GM19099 (cell line): ENCODE results near the gene YKT6.

Experiments used
- POLR2A ChIP-seq: IDR thresholded peaks from 3 replicates; pipeline ENCODE4 v1.6.1; 2011; ENCODE audit warnings: low read depth; ENCODE audit not compliant: insufficient read length; ENCODE audit errors: extremely low read depth

The YKT6 gene

GRCh38 chr7:44161371-44161770, 39.4 kb upstream of the YKT6 start:
- no peak for TF ChIP-seq POLR2A

DNA sequence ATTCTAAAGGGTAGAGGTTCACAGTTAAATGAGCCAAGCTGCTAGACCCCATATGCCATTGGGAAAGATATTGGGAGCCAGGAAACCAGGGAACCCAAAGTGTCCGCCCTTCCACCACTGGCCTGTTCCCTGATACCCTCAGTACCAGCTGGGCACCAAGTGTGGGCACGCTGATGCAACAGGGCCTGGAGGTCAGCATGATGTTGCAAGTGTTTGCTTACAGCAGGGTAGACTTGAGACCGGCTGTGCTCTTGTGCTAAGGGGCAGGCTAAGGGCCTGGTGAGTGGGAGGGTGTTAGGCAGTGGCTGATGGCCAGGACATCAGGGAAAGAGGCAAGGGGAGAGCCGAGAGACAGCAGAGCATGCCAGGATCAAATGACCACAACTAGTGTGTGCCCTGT, 38.6 kb upstream of the YKT6 start:
- no peak for TF ChIP-seq POLR2A

DNA sequence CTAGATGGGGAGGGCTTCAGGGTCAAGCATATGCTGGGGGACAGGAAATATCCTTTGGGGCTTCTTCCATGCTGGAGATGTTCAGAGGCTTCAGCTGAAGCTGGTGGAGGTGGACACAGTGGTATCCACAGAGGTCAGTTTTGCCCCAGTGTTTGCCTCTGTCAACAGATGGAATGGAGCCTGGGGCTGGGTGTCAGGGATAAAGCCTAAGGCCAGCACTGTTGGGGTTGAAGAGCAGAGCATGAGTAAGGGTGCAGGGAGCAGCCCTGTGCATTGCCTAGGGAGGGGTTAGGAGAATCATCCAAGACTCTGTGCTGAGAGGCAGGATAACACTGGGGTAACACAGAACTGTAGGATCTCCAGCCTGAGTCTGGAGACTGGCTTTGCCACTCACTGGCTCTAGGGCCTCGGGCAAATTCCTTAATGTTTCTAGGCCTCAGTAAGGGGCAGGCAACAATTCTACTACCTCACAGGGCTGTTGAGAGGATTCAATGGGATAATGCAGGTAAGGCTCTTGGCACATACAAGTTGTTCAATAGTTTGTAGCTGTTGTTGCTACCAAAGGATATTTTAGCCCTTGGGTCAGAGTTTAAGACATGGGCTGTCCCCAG, 37.9 kb upstream of the YKT6 start:
- TF ChIP-seq POLR2A: no peak

DNA sequence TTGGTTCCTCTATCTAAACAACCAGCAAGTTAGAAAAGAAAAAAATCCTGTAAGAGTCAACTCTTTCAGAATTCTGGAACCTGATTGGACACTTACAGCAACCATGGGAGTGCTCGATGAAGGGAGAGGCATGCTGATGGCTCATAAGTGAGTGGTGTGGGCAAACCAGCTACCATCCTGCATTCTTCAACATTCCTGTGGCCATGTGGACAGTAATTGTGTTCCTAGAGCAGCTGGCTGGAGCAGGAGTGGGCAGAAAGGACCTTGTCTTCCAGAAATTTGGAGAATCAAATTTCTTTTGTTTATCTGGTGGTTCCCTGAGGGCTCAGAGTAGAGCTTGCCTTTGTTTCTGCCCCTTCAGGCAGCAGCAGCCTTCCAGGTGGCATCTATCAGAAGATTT, 37.2 kb upstream of the YKT6 start:
- TF ChIP-seq POLR2A: no peak

DNA sequence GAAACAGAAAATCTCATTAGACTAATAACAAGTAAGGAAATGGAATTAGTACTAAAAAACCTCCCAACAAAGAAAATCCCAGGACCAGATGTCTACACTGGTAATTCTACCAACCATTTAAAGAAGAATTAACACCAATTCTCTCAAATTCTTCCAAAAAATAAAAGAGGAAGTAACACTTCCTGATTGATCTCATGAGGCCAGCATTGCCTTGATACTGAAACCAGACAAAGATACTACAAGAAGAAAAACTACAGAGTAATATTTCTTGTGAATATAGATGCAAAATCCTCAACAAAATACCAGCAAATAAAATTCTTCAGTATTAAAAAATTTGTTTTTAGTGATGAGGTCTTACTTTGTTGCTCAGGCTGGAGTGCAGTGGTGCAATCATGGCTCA, 32.9 kb upstream of the YKT6 start:
- no peak for TF ChIP-seq POLR2A

GRCh38 chr7:44172352-44172751, 28.4 kb upstream of the YKT6 start:
- TF ChIP-seq POLR2A: no peak

DNA sequence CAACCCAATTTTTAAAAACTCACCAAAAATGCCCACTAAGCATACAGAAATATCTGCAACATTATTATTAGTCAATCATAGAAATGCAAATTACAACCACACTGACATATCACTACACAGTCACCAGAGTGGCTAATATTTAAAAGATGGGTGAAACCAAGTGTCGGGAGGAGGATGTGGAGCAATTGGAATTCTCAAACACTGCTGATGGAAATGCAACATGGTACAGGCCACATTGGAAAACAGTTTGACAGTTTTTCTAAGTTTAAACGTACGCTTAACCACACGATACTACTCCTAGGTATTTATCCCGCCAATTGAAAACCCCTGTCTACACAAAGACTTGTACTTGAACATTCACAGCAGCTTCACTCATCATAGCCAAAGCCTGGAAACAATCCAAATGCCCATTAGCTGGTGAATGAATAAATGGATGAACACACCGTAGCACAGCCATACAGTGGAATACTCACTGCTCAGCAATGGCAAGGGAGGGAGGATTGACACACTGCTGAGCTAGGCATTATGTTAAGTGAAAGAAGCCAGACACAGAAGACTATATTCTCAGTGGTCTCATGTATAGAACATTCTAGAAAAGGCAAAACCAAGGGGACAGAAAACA, 27.9 kb upstream of the YKT6 start:
- TF ChIP-seq POLR2A: no peak

DNA sequence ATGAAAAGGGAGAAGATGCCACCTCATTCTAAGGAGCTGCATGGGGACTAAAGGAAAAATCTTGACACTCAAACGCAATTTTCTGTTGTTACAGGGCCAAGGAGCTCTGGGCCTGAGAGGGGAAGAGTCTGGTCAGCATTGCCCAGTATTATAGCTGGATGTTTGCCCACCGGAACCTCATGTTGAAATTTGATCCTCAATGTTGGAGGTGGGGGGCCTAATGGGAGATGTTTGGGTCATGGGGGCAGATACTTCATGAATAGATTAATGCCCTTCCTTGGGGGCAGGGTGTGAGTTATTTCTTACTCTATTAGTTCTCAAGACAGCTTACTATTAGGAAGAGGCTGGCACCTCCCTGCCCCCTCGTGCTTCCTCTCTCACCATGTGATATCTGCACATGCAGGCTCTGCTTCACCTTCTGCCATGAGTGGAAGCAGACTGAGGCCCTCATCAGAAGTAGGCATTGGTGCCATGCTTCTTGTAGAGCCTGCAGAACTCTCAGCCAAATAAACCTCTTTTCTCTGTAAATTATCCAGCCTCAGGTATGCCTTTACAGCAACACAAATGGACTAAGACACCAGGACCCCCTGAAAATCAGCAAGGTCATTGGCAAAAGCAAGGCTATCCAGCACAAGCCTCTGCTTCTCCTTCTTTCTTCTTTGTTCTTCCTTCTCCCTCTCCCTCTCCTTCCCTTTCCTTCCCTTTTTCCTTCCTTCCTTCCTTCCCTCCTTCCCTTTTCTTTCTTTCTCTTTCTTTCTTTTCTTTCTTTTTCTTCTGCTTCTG, 26.7 kb upstream of the YKT6 start:
- no peak for TF ChIP-seq POLR2A

DNA sequence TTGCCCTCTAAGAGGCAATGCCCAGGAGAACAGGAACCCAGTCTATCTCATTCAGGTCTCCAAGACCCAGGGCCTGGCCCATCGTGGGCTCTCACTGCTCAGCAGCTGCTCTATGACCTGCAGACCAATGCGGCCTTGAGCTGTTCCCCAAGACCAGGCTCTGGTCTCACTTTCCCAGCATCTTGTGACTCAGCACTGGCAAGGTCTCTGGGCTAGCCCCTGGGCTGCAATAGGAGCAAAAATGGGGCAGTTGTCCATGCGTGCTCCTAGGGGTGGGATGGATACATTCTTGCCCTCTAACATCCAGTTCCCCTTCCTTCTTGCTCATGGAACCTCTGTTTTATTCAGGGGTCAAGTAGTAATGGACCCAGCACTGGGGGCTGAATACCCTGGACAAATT, 25.0 kb upstream of the YKT6 start:
- no peak for TF ChIP-seq POLR2A

DNA sequence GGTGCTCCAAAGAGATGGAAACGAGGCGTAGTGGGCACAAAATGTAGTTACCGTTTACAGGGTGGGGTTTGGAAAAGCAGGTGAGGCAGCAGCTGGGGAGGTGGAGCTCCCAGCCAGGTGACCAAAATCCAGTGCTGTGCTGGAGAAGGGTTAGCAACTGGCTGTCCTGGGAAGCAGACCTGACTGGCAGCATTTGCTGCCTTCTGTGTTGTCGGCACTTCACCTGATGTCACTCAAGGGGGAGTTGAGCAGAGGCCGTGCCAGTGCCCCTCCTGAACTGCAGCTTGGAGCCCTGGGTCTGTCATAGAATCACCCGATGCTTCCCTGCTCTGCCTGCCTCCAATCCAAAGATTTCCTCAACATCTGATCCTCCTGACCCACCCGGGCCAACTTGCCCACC, 24.3 kb upstream of the YKT6 start:
- TF ChIP-seq POLR2A: no peak

GRCh38 chr7:44177570-44178131, 23.1 kb upstream of the YKT6 start:
- no peak for TF ChIP-seq POLR2A

DNA sequence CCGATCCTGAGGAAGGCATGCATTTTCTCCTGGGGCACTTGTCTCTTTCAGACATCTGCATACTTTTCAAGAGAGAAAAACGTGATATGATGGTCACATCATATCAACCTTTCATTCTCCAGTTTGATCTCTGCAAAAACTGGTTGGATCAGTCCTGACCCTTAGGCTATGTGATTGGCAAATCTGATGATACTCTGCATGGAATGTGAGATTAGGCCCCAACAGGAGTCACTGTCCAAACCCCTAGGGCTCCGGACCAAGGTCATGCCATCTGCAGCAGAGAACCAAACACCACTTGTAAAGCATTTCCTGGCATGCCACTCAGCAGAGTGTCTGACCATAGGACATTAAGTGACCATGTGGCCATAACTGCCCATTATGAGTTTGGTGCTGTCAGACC, 20.1 kb upstream of the YKT6 start:
- TF ChIP-seq POLR2A: no peak

GRCh38 chr7:44182827-44183226, 18.0 kb upstream of the YKT6 start:
- no peak for TF ChIP-seq POLR2A

DNA sequence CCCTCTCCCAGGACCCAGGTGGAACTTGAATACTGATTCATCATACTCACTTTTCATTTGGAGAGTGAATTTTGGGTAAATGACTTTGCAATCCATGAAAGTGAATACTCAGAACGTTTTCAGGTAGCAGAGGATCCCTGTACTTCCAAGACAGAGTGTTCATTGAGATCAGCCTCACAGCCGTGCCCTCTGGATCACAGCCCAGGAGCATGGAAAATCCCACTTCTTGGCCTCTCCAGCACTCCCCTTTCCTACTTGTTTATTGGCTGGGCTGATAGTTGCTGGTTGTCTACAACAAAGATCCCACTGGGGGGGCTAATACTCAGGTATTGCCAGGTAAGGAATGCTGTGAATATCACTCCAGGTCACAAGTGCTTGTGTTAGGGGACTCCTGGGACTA, 17.4 kb upstream of the YKT6 start:
- TF ChIP-seq POLR2A: no peak

DNA sequence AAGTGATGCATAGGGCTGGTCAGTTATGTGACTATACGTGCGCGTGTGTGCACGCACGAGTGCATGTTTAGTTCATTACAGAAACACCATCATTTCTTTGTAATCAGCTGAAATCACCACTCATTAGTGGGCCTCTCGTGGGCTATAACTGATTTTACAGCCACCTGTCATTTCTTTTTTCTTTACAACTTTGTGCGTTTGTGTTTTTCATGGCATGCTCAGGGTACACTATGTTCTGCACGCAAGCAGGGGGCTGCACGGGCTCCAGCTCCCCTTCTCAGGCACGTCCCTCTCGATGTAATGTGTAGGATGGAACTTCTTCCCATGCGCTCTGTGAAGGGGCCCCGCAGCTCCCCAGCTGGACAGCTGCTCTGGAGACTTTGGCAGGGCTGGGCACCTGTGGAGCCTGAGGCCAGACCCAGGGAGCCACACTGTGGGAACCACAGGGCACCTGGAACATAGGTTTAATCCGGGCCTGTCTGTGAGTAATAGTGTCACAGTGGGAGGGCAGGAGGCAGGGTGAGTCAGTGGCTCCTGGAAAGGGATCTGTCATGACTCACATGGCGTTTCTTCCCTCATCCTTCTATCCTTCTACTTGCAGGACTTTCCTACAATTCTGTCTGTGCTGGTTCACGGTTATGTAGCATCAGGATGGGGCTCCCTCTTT, 16.4 kb upstream of the YKT6 start:
- no peak for TF ChIP-seq POLR2A
